GM19099 (cell line): ENCODE results near the gene CDK14.

Experiments used
- POLR2A ChIP-seq: IDR thresholded peaks from 3 replicates; pipeline ENCODE4 v1.6.1; 2011; ENCODE audit warnings: low read depth; ENCODE audit not compliant: insufficient read length; ENCODE audit errors: extremely low read depth

Gene CDK14

GRCh38 chr7:90804370-90804769 is 208.2 kb downstream of the CDK14 start:
- TF ChIP-seq POLR2A: no peak

GRCh38 chr7:90816511-90817142 is 220.5 kb downstream of the CDK14 start:
- TF ChIP-seq POLR2A: no peak

DNA sequence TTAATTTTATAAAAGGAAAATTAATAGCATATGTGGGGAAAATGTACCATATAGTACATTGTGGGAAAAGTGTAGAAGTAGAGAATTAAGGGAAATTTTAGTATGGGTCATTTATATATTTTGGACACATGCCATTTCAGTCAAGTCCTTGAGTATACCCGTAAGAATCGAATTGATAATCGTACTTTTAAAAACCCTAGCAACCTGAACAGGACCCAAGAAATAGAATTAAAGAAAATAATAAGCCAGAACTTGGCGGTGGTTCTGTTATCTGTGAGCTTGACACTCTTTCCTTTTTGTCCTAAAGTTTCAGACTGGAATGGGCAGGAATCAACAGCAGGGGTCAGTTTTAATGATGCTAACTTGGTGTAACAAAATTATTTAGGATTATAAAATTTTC is 221.0 kb downstream of the CDK14 start:
- TF ChIP-seq POLR2A: no peak

DNA sequence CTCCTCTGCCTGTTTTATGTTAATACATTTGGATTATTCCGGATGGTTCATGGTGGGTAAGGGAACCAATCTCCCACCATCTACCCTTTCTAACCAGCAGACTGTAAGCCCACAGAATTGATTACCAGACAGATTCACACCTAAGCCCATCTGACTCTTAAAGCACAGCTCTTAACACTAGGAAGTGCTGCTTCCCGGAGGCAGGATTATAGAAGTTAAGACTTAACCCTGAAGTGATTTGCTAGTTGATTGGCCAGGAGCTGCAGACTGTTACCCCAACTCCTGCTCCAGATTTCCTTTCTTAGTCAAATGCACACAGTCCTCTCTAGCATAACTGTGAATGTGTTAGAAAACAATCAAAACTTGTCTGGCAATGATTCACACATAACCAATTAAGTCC is 221.7 kb downstream of the CDK14 start:
- no peak for TF ChIP-seq POLR2A

GRCh38 chr7:90818341-90818740 is 222.2 kb downstream of the CDK14 start:
- no peak for TF ChIP-seq POLR2A

GRCh38 chr7:90821961-90822620 is 226.0 kb downstream of the CDK14 start:
- no peak for TF ChIP-seq POLR2A

DNA sequence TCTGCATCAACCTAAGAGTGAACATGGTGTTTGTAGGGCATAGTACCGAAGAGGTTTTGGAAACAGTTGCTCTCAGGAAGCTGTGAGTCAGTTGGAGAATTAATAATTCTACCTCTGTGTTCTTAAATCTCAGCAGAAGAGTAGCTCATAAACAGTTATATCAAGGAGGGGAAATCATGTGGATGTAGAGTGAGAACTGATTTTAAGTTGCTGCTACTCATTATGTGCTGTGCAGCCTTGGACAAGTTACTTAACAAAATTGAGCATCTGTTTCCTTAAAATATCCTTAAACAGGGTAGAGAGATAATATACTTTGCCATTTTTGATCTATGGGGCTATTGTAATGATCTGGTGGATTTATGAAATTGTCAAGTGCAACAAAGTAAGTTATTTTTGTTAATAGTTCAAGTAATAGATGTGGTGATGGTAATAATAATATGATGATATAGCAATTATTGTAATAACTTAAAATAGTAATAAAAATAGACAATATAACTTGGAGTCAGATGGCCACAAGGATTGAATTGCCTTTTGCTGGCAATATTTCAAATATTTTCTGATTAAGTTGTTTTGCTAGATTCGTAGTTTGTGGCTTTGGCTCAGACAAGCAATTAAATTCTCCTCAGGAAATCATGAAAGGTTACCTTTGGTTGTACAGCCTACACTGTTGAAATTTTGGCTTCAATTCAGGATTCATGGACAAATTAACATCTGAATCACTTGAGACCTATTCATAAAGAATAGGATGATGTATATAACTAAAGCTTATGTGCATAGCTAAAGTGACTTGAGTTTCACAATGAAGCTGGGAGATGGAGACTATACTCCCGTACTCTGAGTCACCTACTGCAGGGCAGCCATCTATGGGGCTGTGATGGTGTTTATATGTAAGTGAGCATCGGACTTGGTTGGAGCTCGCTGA is 228.5 kb downstream of the CDK14 start:
- no peak for TF ChIP-seq POLR2A

GRCh38 chr7:90825779-90826178 is 229.7 kb downstream of the CDK14 start:
- TF ChIP-seq POLR2A: no peak

- no peak for TF ChIP-seq POLR2A
Measured at GRCh38 chr7:90828601-90829000, 232.5 kb downstream of the CDK14 start.

DNA sequence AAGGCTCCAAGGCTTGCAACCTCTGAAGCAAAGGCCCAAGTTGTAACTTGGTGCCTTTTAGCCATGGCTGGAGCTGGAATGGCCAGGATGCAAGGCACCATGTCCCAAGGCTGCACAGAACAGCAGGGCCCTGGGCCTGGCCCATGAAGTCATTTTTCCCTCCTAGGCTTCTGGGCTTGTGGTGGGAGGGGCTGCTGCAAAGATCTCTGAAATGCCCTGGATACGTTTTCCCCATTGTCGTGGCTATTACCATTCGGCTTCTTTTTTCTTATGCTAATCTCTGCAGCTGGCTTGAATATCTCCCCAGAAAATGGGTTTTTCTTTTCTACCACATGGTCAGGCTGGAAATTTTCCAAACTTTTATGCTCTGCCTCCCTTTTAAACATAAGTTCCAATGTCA is 234.2 kb downstream of the CDK14 start:
- no peak for TF ChIP-seq POLR2A

DNA sequence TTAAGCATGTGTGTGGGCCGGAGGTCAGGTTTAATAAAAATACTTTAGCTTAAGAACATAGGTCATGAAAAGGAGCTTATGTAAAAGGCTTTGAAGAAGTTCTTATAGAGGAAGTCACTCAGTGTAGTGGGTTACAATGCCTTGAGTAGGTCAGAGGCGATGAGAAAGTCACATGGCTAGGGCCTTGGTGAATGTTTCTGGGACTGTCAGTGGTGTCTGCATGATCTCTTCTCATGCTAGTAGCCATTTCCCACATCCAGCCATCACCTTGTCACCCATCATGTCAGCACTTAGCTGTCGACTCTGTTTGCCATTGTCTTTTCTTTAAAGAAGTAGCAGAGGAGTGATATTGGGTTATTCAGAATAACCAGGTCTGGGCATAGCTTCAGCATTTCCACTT is 236.6 kb downstream of the CDK14 start:
- TF ChIP-seq POLR2A: no peak

DNA sequence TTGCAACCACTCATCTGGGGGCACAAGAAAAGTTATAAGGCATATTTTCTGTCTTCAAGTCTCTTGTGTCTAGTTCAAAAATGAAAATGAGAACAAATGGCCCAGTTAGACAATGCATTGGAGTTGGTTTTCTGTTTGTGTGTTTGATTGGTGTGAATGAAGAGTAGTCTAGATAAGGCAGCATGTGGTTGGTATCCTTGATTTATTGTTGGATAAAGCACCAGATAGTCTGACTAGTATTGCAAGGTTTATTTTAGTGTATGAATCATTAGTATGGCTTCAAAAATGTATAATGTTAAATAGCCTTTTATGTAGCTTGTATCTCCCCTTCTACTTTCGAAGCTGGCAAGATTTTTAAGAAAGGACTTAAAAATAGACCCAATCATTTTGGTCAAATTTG is 237.3 kb downstream of the CDK14 start:
- TF ChIP-seq POLR2A: no peak

GRCh38 chr7:90834771-90835170 is 238.7 kb downstream of the CDK14 start:
- TF ChIP-seq POLR2A: no peak

- TF ChIP-seq POLR2A: no peak
Measured at GRCh38 chr7:90835861-90836260, 239.7 kb downstream of the CDK14 start.

DNA sequence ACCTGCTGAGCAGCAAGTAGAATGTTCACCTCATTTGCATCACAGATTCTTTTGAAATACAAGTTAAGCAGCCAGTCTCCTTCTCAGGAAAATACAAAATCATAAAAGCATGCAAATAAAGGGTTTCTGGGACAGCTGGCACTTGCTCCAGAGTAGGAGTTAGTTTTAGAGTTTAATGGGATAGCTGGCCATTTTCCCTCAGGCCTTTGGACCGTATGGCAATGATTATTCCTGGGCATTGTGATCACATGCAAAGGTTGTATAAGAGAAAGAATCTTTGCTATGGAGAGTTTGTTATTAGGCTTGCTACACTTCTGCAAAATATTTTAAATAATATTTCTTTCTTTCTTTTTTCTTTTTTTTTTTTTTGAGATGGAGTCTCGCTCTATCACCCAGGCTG is 240.8 kb downstream of the CDK14 start:
- TF ChIP-seq POLR2A: no peak

DNA sequence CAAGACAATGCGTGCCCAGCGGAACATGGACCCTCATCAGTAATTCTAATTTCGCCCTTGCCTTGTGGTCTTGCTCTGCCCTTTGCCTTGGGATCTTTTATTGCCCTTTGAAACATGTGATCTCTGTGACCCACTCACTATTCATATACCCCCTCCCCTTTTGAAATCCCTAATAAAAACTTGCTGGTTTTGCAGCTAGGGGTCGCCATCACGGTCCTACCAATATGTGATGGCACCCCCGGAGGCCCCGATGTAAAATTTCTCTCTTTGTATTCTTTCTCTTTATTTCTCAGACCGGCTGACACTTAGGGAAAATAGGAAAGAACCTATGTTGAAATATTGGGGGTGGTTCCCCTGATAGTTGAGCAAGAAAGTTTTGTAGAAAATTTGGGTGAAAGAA is 242.7 kb downstream of the CDK14 start:
- no peak for TF ChIP-seq POLR2A
